Renal pelvis (tissue), 12 donors: Measurements from ENCODE around the gene LALBA. TPM values are rescaled to one million over a fixed set of nuclear protein-coding genes. Genes with fewer than 3 reads are reported as not detected.
"Not testable (repeated sequence)": the region's sequence is repeated elsewhere in the genome, so short reads cannot be mapped to it uniquely, and the experiment has no call there.

ENCODE experiments used
- DNase-seq: peaks from one replicate; pipeline ENCODE4 v3.0.0-alpha.2; 2013
- long read RNA-seq, 16 experiments: transcript quantifications; one replicate each; lab custom pipeline, GENCODE V29; 2026
- polyA plus RNA-seq, 3 donors: library from polyadenylated mRNA; unstranded; fragments of 120-200 nt; gene quantifications; one replicate each; pipeline ENCODE4 v1.2.1, GENCODE V29; 2013; ENCODE audit not compliant: insufficient read length in 3 of 3

LALBA gene
- not detected for polyA plus RNA-seq
- long read RNA-seq, donor 1, result 0 reads
- long read RNA-seq, donor 2, result 0 reads
- long read RNA-seq, donor 3, result 0 reads
- long read RNA-seq, donor 4, result 0 reads
- long read RNA-seq, donor 5, result 0 reads
- long read RNA-seq, donor 6, result 0 reads
- long read RNA-seq, donor 7, result 0 reads
- long read RNA-seq, donor 8, result 0 reads
- long read RNA-seq, donor 9, result 0 reads
- long read RNA-seq, donor 10, result 0 reads
- long read RNA-seq, donor 11, result 0 reads
- long read RNA-seq, donor 12, result 0 reads
- long read RNA-seq, donor 13, result 0 reads
- long read RNA-seq, donor 14, result 0 reads
- long read RNA-seq, donor 15, result 0 reads
- long read RNA-seq, donor 16, result 0 reads

- DNase-seq, result no peak
These were observed at the start of gene LALBA for GRCh38 chr12:48569946-48570345. TSS of gene LALBA (minus strand) at chr12:48570046. CDS start at chr12:48570020, 26 bp downstream.

- DNase-seq, result peak; percentile 72
These were observed 48.7 kb upstream of the LALBA start for GRCh38 chr12:48618541-48618940.

- DNase-seq, result no peak
These were observed 45.8 kb upstream of the LALBA start for GRCh38 chr12:48615681-48616080.

- no peak for DNase-seq
These were observed 43.5 kb upstream of the LALBA start for GRCh38 chr12:48613321-48613720.

GRCh38 chr12:48602192-48602989 is 32.5 kb upstream of the LALBA start:
- DNase-seq, result no peak

- DNase-seq, result no peak
These were observed 31.3 kb upstream of the LALBA start for GRCh38 chr12:48601013-48601756.

- DNase-seq, result no peak
These were observed 30.7 kb upstream of the LALBA start for GRCh38 chr12:48600552-48600951.

DNA sequence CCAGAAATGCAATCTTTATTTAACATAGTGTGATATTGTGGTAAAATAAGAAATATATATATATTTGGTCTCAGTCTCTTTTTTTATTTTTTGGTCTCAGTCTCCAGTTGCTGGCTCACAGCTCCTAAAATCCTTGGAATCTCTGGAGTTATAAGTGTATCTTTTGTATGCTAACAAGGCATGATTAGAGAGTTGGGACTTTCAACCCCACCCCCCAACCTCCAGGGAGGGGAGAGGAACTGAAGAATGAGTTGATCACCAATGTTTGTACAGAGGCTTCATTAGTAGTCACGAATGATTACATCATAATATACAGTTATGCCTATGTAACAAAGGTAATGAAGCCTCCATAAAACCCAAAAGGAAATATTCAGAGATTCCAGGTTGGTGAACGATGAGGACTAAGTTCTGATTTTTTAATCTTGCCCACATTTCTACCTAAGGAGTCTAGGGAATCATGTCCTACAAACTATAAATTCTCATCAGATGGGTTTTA is 22.8 kb upstream of the LALBA start:
- DNase-seq, result no peak

- DNase-seq, result no peak
These were observed 16.5 kb upstream of the LALBA start for GRCh38 chr12:48586361-48586760.

GRCh38 chr12:48583728-48584127 is 13.9 kb upstream of the LALBA start:
- DNase-seq, result no peak

DNA sequence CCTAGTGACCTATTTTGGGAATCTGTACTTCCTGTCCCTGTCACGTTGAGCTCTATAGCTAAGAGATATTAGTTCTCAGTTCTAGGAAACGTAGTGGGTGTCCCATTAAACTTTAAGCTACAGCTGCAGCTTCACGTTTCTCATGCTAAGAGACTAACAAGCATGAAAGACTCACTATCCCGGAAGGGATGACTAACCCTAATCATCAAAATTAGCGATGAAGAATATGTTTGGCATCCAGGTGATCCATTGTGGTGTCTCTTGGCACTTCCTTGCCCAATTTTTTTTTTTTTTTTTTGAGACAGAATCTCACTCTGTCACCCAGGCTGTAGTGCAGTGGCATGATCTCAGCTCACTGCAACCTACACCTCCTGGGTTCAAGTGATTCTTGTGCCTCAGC is 11.0 kb upstream of the LALBA start:
- no peak for DNase-seq

- no peak for DNase-seq
These were observed 2.5 kb upstream of the LALBA start for GRCh38 chr12:48572326-48572725.

GRCh38 chr12:48567731-48568130 is 2.1 kb downstream of the LALBA start:
- no peak for DNase-seq

DNA sequence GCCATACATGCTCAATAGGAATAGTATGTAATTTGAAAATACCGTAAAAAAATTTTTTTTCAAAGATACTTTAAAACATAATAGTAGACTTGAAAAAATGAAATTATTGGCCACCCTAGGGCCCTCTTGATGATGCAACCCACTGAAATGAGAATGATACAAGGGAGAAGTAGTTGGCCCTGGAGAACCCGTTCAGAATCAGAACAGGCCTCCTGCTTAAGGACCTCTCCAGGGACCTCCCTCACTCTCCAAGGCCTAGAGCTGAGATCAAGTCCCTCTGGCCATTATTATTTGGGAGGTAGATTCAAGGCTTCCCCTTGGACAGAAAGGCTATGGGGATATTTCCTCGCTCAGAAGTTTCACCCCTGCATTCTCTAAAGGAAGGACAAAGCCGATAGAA is 11.9 kb downstream of the LALBA start:
- no peak for DNase-seq

- DNase-seq, result no peak
These were observed 13.2 kb downstream of the LALBA start for GRCh38 chr12:48556631-48557030.

DNA sequence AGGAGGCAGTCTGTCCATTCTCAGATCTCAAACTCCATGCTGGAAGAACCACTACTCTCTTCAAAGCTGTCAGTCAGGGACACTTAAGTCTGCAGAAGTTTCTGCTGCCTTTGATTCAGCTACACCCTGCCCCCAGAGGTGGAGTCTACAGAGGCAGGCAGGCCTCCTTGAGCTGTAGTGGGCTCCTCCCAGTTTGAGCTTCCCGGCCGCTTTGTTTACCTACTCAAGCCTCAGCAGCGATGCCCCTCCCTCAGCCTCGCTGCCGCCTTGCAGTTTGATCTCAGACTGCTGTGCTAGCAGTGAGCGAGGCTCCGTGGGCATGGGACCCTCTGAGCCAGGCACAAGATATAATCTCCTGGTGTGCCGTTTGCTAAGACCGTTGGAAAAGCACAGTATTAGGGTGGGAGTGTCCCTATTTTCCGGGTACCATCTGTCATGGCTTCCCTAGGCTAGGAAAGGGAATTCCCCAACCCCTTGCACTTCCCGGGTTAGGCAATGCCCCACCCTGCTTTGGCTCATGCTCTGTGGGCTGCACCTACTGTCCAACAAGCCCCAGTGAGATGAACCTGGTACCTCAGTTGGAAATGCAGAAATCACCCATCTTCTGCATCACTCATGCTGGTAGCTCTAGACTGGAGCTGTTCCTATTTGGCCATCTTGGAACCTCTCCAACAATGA is 16.0 kb downstream of the LALBA start:
- not testable (repeated sequence) for DNase-seq

- not testable (repeated sequence) for DNase-seq
These were observed 18.2 kb downstream of the LALBA start for GRCh38 chr12:48551636-48552035.

GRCh38 chr12:48547012-48547411 is 22.8 kb downstream of the LALBA start:
- not testable (repeated sequence) for DNase-seq

DNA sequence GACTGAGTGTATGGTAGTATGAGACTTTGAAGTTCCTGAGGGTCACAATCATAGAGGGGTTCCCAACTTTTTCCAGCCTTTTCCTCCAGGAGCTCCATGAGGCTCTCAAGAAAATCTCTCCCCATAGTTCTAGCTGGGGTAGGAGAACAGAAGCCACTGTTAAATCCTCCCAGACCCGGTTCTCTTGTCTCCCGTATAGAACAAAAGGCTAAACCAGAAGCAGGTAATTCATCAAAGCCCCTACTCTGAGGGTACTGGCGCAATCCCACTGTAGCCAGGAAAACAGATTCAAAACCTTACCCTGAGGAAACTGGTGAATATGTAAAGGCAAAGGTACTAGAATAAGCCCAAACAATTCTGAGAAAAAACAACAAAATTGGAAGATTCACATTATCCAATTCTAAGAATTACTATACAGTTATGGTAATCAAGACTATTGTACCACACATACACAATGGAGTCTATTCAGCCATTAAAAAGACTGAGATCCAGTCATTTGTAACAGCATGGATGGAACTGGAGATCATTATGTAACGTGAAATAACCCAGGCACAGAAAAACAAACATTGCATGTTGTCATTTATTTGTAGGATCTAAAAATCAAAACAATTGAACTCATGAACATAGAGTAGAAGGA is 23.9 kb downstream of the LALBA start:
- DNase-seq, result no peak

DNA sequence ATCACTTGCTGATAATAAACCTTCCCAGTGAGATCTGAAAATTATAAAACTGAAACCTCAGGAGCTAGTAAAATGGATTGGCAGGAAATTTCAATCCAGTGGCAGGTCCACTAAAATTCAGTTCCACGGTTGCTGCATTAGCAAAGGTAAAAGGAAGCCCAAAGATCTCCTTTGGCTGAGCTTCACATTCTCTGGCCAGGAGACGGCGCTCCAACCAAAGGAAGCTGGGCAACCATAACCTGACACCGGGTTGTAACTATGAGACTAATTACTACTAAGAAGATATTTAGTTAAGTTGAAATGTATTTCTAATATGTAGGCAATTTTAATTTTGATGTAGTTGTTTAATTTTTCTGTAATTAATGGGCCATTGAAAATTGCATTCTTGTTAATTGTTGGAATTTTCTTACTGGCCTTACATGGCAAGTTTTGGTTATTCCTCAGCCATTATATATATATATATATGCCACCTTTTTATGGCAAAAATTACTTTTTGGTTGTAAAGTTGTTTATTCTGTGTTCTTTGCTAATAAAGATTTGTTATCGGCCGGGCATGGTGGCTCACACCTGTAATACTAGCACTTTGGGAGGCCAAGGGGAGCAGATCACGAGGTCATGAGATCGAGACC is 27.4 kb downstream of the LALBA start:
- peak; percentile 9 for DNase-seq

GRCh38 chr12:48536602-48537001 is 33.2 kb downstream of the LALBA start:
- DNase-seq, result no peak
